Measurements from ENCODE around the gene ATG14. TPM values are rescaled to one million over a fixed set of nuclear protein-coding genes. Genes with fewer than 3 reads are reported as not detected.

Gene ATG14
- total RNA-seq, 2 donors from 2014 or later = 10.6 to 10.9 TPM

GRCh38 chr14:55454264-55455002 is 42.8 kb upstream of the ATG14 start:
- intact Hi-C loops (cut with DNase I) = no loop called here
- Histone ChIP-seq H3K36me3 (replicated peaks in 1 of 2; ENCODE audit: insufficient read depth in 1 of 2, low read depth in 2 of 2) (no peaks in the 10 kb centered on the region), H3K4me3 (no peak overlapping the region), H3K4me1 (peaks cover 32% of the 10 kb centered on the region), H3K9me3 (no peaks in the 10 kb centered on the region), H3K27ac (peak overlapping the region in 1 of 4 donors; percentile 12), H3K27me3 (no peaks in the 10 kb centered on the region)
- ATAC-seq (peak; percentile 27), DNase-seq (peak; percentile 27 to 57 (median 50))
- 11 to 21% methylated on average over 13 of the region's 13 CpGs for WGBS, 2 donors
- no peak for TF ChIP-seq CTCF (IDR thresholded peaks at IDR 0.05)
- no peak for TF ChIP-seq POLR2A (IDR thresholded peaks at IDR 0.05)

GRCh38 chr14:55451950-55452349 is 40.3 kb upstream of the ATG14 start:
- ATAC-seq = no peak
- intact Hi-C loops (cut with DNase I) = no loop called here

GRCh38 chr14:55451398-55451797 is 39.8 kb upstream of the ATG14 start:
- WGBS, 2 donors = 32 to 43% methylated on average over 4 of the region's 4 CpGs
- H3K27ac ChIP-seq = no peak overlapping the region
- ATAC-seq (peak; percentile 58), DNase-seq (no peak)
- intact Hi-C loops (cut with DNase I) = no loop called here
- H3K36me3 ChIP-seq (replicated peaks in 1 of 2; ENCODE audit: insufficient read depth in 1 of 2, low read depth in 2 of 2) = no peaks in the 10 kb centered on the region
- TF ChIP-seq CTCF (IDR thresholded peaks at IDR 0.05) = no peak
- no peak for TF ChIP-seq POLR2A (IDR thresholded peaks at IDR 0.05)
- no peaks in the 10 kb centered on the region for H3K27me3 ChIP-seq
- no peak overlapping the region for H3K4me3 ChIP-seq
- H3K9me3 ChIP-seq = no peaks in the 10 kb centered on the region
- peaks cover 32% of the 10 kb centered on the region for H3K4me1 ChIP-seq

More at GRCh38 chr14:55451950-55452349, 40.3 kb upstream of the ATG14 start:
- no peak for DNase-seq
- H3K9me3 ChIP-seq = no peaks in the 10 kb centered on the region
- WGBS, 2 donors = 49 to 76% methylated on average over 2 of the region's 2 CpGs
- no peaks in the 10 kb centered on the region for H3K36me3 ChIP-seq (replicated peaks in 1 of 2; ENCODE audit: insufficient read depth in 1 of 2, low read depth in 2 of 2)
- H3K27me3 ChIP-seq = no peaks in the 10 kb centered on the region
- H3K4me1 ChIP-seq = peaks cover 32% of the 10 kb centered on the region
- H3K4me3 ChIP-seq = no peak overlapping the region
- H3K27ac ChIP-seq = no peak overlapping the region
- TF ChIP-seq POLR2A (IDR thresholded peaks at IDR 0.05) (no peak), CTCF (IDR thresholded peaks at IDR 0.05) (no peak)

- intact Hi-C loops (cut with DNase I) = no loop called here
- H3K4me3 ChIP-seq = no peak overlapping the region
- H3K36me3 ChIP-seq (replicated peaks in 1 of 2; ENCODE audit: insufficient read depth in 1 of 2, low read depth in 2 of 2) = no peaks in the 10 kb centered on the region
- DNase-seq (no peak), ATAC-seq (no peak)
- no peaks in the 10 kb centered on the region for H3K9me3 ChIP-seq
- peaks cover 32% of the 10 kb centered on the region for H3K4me1 ChIP-seq
- no peak for TF ChIP-seq CTCF (IDR thresholded peaks at IDR 0.05)
- no peak for TF ChIP-seq POLR2A (IDR thresholded peaks at IDR 0.05)
- no peak overlapping the region for H3K27ac ChIP-seq
- H3K27me3 ChIP-seq = no peaks in the 10 kb centered on the region
Observed at GRCh38 chr14:55450987-55451386, 39.4 kb upstream of the ATG14 start.

- WGBS, 2 donors = 64 to 73% methylated on average over 3 of the region's 3 CpGs
- Histone ChIP-seq H3K4me3 (no peak overlapping the region), H3K36me3 (replicated peaks in 1 of 2; ENCODE audit: insufficient read depth in 1 of 2, low read depth in 2 of 2) (no peaks in the 10 kb centered on the region), H3K27ac (no peak overlapping the region), H3K27me3 (no peaks in the 10 kb centered on the region), H3K9me3 (no peaks in the 10 kb centered on the region), H3K4me1 (peaks cover 32% of the 10 kb centered on the region)
- TF ChIP-seq POLR2A (IDR thresholded peaks at IDR 0.05) = no peak
- TF ChIP-seq CTCF (IDR thresholded peaks at IDR 0.05) = no peak
- ATAC-seq (no peak), DNase-seq (no peak)
- intact Hi-C loops (cut with DNase I) = no loop called here
Observed at GRCh38 chr14:55450539-55450938, 38.9 kb upstream of the ATG14 start.
